Mucosa of gallbladder (tissue), 1 donor: ENCODE measurements around the gene PTK7. TPM values are rescaled to one million over a fixed set of nuclear protein-coding genes. Genes with fewer than 3 reads are reported as not detected.

Source experiments
- DNase-seq: peaks from one replicate; pipeline ENCODE4 v3.0.0-alpha.2; 2020; ENCODE audit warnings: low spot score
- total RNA-seq: library from RNA; stranded (reverse); gene quantifications from one replicate; pipeline ENCODE4 v1.2.1, GENCODE V29; 2021
- donor health status: DM: no; HTN: no; CAD: no.

The PTK7 gene
- total RNA-seq, 1 donor from 2014 or later = 30.0 TPM

GRCh38 chr6:43144879-43145278, 68.8 kb downstream of the PTK7 start:
- no peak for DNase-seq

GRCh38 chr6:43146261-43146660, 70.1 kb downstream of the PTK7 start:
- DNase-seq = no peak

- DNase-seq = no peak
These were observed 70.9 kb downstream of the PTK7 start for GRCh38 chr6:43146709-43147688.

- no peak for DNase-seq
These were observed 71.8 kb downstream of the PTK7 start for GRCh38 chr6:43147691-43148477.

GRCh38 chr6:43149265-43149664, 73.2 kb downstream of the PTK7 start:
- DNase-seq = no peak

GRCh38 chr6:43150051-43150751, 74.1 kb downstream of the PTK7 start:
- peak; percentile 55 for DNase-seq

- no peak for DNase-seq
These were observed 83.5 kb downstream of the PTK7 start for GRCh38 chr6:43159599-43159998.

GRCh38 chr6:43163899-43164298, 87.8 kb downstream of the PTK7 start:
- no peak for DNase-seq

GRCh38 chr6:43170417-43170930, 94.4 kb downstream of the PTK7 start:
- peak; percentile 78 for DNase-seq

- peak; percentile 100 for DNase-seq
These were observed 95.0 kb downstream of the PTK7 start, which contains the start of gene SRF for GRCh38 chr6:43170931-43171706. SRF (plus strand) TSS chr6:43171269; CDS start chr6:43171657, 388 bp downstream.

- DNase-seq = no peak
These were observed 95.6 kb downstream of the PTK7 start for GRCh38 chr6:43171707-43172103.

- peak; percentile 40 for DNase-seq
These were observed 96.2 kb downstream of the PTK7 start for GRCh38 chr6:43172104-43173007.

GRCh38 chr6:43173591-43174262, 97.6 kb downstream of the PTK7 start:
- DNase-seq = no peak

- peak; percentile 98 for DNase-seq
These were observed 98.4 kb downstream of the PTK7 start for GRCh38 chr6:43174263-43175112.

- DNase-seq = no peak
These were observed 99.7 kb downstream of the PTK7 start for GRCh38 chr6:43175676-43176422.

- no peak for DNase-seq
These were observed 100.3 kb downstream of the PTK7 start for GRCh38 chr6:43176423-43176786.

GRCh38 chr6:43178150-43178549, 102.0 kb downstream of the PTK7 start:
- no peak for DNase-seq
